ENCODE data around the gene ARL6IP4. TPM values are rescaled to one million over a fixed set of nuclear protein-coding genes. Genes with fewer than 3 reads are reported as not detected.
A peak's percentile ranks its signal among the peaks of the same experiment; 100 is the strongest.

Gene ARL6IP4
- total and polyA plus RNA-seq, 9 donors, result 169 to 207 (median 191) TPM

DNA sequence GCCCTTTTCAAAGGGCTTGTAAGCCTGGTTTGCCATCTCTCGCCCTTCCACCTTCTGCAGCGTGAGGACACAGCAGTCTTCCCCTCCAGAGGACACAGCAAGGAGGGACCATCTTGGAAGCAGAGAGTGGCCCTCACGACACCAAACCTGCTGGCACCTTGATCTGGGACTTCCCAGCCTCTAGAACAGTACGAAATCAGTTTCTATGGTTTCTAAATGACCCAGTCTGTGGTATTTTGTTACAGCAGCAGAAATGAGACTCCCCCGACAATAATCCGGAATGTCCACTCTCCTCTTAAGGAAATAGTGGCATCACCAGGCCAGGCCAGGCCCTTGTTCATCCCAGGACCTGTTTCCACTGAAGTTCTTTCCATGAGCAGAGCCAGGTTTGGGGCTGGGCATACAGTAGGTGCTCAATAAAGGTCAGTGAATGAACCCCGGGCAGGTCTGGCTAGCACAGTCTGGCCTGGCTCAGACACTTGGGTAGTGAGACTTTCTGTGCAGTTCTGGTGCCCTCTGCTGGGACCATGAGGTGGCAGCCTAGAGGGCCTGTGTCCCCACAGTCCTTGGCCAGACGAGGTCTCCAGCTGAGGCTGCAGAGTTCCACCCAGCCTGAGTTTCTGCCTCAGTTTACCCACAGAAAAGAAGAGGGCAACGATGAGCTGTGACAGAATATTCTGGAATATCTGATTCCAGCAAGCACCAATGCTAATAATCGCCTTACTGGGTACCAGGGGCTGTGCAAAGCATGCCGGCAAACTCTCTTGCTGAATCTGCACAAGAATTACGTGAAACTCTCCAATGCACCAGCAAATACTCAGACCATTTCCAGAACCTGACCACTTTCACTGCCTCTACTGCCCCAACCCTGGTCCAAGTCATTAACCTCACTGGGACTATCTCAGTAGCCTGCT lies 28.2 kb upstream of the ARL6IP4 start:
- peak; percentile 77 for DNase-seq
- H3K9me3 ChIP-seq (replicated peaks; ENCODE audit: control insufficient read depth, low read depth, low read length), result no peaks in the 10 kb centered on the region
- 66% methylated on average over 11 of the region's 12 CpGs for WGBS (ENCODE audit: insufficient coverage)
- no peak overlapping the region for H3K27ac ChIP-seq (ENCODE audit: low read length)
- H3K4me3 ChIP-seq (ENCODE audit: low read length), result no peak overlapping the region
- H3K36me3 ChIP-seq (ENCODE audit: control insufficient read depth, insufficient read depth, low read length), result peaks cover under 1% of the 10 kb centered on the region
- H3K27me3 ChIP-seq (ENCODE audit: control insufficient read depth, insufficient read depth, low read length), result no peaks in the 10 kb centered on the region
- peaks cover 11% of the 10 kb centered on the region for H3K4me1 ChIP-seq (ENCODE audit: control insufficient read depth, insufficient read depth, low read length)

- DNase-seq, result no peak
- Histone ChIP-seq H3K4me1 (ENCODE audit: control insufficient read depth, insufficient read depth, low read length) (peaks cover 7% of the 10 kb centered on the region), H3K36me3 (ENCODE audit: control insufficient read depth, insufficient read depth, low read length) (peaks cover 6% of the 10 kb centered on the region), H3K27me3 (ENCODE audit: control insufficient read depth, insufficient read depth, low read length) (no peaks in the 10 kb centered on the region), H3K27ac (ENCODE audit: low read length) (no peak overlapping the region), H3K4me3 (ENCODE audit: low read length) (no peak overlapping the region), H3K9me3 (replicated peaks; ENCODE audit: control insufficient read depth, low read depth, low read length) (no peaks in the 10 kb centered on the region)
- 63% methylated on average over 8 of the region's 8 CpGs for WGBS (ENCODE audit: insufficient coverage)
These were observed 25.3 kb upstream of the ARL6IP4 start for GRCh38 chr12:122955156-122955555.

- H3K27ac ChIP-seq (ENCODE audit: low read length), result no peak overlapping the region
- H3K9me3 ChIP-seq (replicated peaks; ENCODE audit: control insufficient read depth, low read depth, low read length), result no peaks in the 10 kb centered on the region
- peaks cover 8% of the 10 kb centered on the region for H3K36me3 ChIP-seq (ENCODE audit: control insufficient read depth, insufficient read depth, low read length)
- H3K4me3 ChIP-seq (ENCODE audit: low read length), result no peak overlapping the region
- peaks cover 7% of the 10 kb centered on the region for H3K4me1 ChIP-seq (ENCODE audit: control insufficient read depth, insufficient read depth, low read length)
- no CpG with 5 or more reads among the region's 2 CpGs for WGBS (ENCODE audit: insufficient coverage)
- H3K27me3 ChIP-seq (ENCODE audit: control insufficient read depth, insufficient read depth, low read length), result no peaks in the 10 kb centered on the region
- DNase-seq, result no peak
These were observed 24.4 kb upstream of the ARL6IP4 start for GRCh38 chr12:122956035-122956434.

DNA sequence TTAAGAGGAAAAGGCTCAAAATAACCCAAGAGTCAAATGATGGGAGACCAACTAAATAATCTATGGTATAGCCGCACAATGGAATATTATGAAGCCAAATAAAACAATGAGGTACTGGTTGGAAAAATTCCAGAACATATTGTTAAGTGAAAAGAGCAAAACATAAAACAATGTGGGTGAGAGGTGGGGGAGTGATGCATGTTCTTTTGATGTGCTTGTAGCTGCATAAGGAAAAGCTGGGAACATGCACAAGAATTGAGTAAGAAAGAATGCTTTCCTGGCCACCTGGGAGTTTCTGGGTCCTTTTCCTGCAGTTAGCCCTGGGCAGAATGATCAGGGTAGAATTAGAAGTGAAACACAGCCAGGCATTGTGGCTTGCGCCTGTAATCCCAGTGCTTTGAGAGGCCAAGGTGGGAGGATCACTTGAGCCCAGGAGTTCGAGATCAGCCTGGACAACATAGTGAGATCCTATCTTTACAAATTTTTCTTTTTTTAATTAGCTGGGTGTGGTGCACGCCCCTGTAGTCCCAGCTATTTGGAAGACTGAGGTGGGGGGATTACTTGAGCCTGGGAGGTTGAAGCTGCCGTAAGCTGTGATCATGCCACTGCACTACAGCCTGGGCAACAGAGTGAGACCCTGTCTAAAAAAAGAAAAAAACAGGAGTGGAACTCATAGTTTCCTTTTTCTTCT lies 22.1 kb upstream of the ARL6IP4 start:
- 100% methylated on average over 2 of the region's 5 CpGs for WGBS (ENCODE audit: insufficient coverage)
- H3K9me3 ChIP-seq (replicated peaks; ENCODE audit: control insufficient read depth, low read depth, low read length), result no peaks in the 10 kb centered on the region
- peaks cover 26% of the 10 kb centered on the region for H3K4me1 ChIP-seq (ENCODE audit: control insufficient read depth, insufficient read depth, low read length)
- H3K27ac ChIP-seq (ENCODE audit: low read length), result no peak overlapping the region
- DNase-seq, result no peak
- H3K36me3 ChIP-seq (ENCODE audit: control insufficient read depth, insufficient read depth, low read length), result peaks cover 8% of the 10 kb centered on the region
- H3K27me3 ChIP-seq (ENCODE audit: control insufficient read depth, insufficient read depth, low read length), result no peaks in the 10 kb centered on the region
- H3K4me3 ChIP-seq (ENCODE audit: low read length), result no peak overlapping the region

DNA sequence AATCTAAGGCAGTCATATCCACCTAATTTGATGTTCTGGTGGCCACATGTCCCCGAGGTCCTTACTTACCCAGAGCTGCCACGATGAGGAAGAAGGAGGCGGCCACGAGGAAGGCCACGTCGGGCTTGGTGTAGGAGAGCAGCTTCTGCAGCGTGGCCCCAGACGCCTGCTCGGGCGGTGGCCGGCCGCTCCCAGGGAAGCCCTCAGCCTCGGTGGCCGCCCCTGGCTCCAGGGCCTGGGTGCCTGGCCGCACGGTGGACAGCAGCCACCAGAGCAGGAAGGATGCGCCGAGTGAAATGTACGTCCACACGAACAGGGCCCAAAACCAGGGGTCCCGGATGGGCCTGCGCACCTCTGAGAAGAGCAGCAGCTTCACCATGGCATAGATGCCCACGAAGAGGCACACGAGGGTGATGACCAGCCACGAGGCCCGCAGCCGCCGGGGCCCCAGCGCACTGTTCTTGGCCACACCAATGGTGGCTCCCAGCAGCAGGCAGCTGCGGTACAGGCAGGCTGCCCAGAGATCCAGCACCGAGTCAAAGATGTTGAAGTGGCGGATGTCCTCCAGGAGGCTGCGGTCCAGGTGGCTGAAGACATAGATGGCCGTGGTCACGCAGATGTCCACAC lies 20.8 kb upstream of the ARL6IP4 start:
- H3K9me3 ChIP-seq (replicated peaks; ENCODE audit: control insufficient read depth, low read depth, low read length), result no peaks in the 10 kb centered on the region
- no peak overlapping the region for H3K27ac ChIP-seq (ENCODE audit: low read length)
- WGBS (ENCODE audit: insufficient coverage), result 96% methylated on average over 35 of the region's 35 CpGs
- no peak overlapping the region for H3K4me3 ChIP-seq (ENCODE audit: low read length)
- H3K4me1 ChIP-seq (ENCODE audit: control insufficient read depth, insufficient read depth, low read length), result peaks cover 40% of the 10 kb centered on the region
- no peaks in the 10 kb centered on the region for H3K27me3 ChIP-seq (ENCODE audit: control insufficient read depth, insufficient read depth, low read length)
- H3K36me3 ChIP-seq (ENCODE audit: control insufficient read depth, insufficient read depth, low read length), result peaks cover 8% of the 10 kb centered on the region
- no peak for DNase-seq

DNA sequence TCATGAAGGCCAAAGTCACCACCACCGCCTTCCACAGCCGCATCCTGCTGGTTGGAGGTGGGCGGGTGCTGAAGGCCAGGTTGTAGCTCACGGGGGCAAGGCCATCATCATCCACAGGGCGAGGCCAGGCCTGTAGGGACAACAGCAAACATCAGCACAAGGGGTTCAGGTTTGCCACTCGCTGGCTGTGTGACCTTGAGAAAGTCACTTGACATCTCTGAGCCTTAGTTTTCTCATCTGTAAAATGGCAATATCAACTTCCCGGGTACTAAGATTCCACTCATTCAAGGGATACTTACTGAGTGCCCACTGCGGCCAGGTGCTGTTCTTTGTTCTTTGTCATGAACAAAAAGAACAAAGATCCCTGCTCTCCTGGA lies 20.3 kb upstream of the ARL6IP4 start:
- DNase-seq, result no peak
- H3K4me3 ChIP-seq (ENCODE audit: low read length), result no peak overlapping the region
- WGBS (ENCODE audit: insufficient coverage), result 96% methylated on average over 6 of the region's 8 CpGs
- H3K36me3 ChIP-seq (ENCODE audit: control insufficient read depth, insufficient read depth, low read length), result peaks cover 8% of the 10 kb centered on the region
- H3K27ac ChIP-seq (ENCODE audit: low read length), result no peak overlapping the region
- H3K4me1 ChIP-seq (ENCODE audit: control insufficient read depth, insufficient read depth, low read length), result peaks cover 41% of the 10 kb centered on the region
- H3K27me3 ChIP-seq (ENCODE audit: control insufficient read depth, insufficient read depth, low read length), result no peaks in the 10 kb centered on the region
- no peaks in the 10 kb centered on the region for H3K9me3 ChIP-seq (replicated peaks; ENCODE audit: control insufficient read depth, low read depth, low read length)

DNA sequence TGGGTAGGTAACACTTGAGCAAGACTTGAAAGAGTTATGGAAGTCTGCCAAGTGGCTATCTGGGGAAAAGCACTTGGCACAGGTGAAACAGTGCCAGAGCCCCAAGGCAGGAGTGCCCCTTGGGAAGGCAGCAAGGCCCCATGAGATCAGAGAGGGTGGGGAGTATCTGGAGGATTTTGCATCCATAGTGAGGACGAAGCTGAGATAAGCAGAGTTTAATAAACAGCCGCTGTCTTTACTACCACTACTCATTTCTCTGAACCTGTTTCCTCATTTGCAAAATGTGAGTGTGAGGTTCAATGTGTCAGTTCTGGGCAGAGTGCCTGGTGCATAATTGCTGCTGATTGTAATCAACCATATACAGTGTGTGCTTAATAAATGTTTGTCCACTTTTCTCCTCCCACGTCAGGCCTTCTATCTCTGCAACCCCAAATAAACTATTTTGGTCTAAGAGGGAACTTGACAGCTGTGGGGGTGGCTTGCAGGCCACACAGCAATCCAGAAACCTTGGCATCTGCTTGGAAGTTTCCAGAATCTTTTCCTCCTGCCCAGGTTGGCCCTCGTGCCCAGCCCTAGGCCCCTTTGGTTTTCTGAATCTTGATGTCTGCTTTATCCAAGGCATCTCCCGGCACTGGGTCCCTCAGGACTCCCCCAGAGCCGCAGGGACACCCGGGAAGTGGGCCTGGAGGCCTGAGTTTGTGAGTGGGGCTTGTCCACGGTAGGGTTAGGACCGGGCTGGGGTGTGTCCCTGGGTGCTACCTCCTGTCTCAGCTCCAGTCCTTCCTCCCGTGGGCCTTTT lies 18.8 kb upstream of the ARL6IP4 start:
- no peaks in the 10 kb centered on the region for H3K27me3 ChIP-seq (ENCODE audit: control insufficient read depth, insufficient read depth, low read length)
- H3K36me3 ChIP-seq (ENCODE audit: control insufficient read depth, insufficient read depth, low read length), result peaks cover 8% of the 10 kb centered on the region
- H3K4me3 ChIP-seq (ENCODE audit: low read length), result no peak overlapping the region
- H3K9me3 ChIP-seq (replicated peaks; ENCODE audit: control insufficient read depth, low read depth, low read length), result no peaks in the 10 kb centered on the region
- 77% methylated on average over 7 of the region's 10 CpGs for WGBS (ENCODE audit: insufficient coverage)
- no peak overlapping the region for H3K27ac ChIP-seq (ENCODE audit: low read length)
- H3K4me1 ChIP-seq (ENCODE audit: control insufficient read depth, insufficient read depth, low read length), result peaks cover 49% of the 10 kb centered on the region
- DNase-seq, result no peak

- no peaks in the 10 kb centered on the region for H3K9me3 ChIP-seq (replicated peaks; ENCODE audit: control insufficient read depth, low read depth, low read length)
- no peak overlapping the region for H3K27ac ChIP-seq (ENCODE audit: low read length)
- peaks cover 6% of the 10 kb centered on the region for H3K36me3 ChIP-seq (ENCODE audit: control insufficient read depth, insufficient read depth, low read length)
- H3K4me1 ChIP-seq (ENCODE audit: control insufficient read depth, insufficient read depth, low read length), result peaks cover 49% of the 10 kb centered on the region
- 39% methylated on average over 8 of the region's 8 CpGs for WGBS (ENCODE audit: insufficient coverage)
- no peak overlapping the region for H3K4me3 ChIP-seq (ENCODE audit: low read length)
- peak; percentile 61 for DNase-seq
- no peaks in the 10 kb centered on the region for H3K27me3 ChIP-seq (ENCODE audit: control insufficient read depth, insufficient read depth, low read length)
These were observed 16.6 kb upstream of the ARL6IP4 start for GRCh38 chr12:122963941-122964265.

- peaks cover 6% of the 10 kb centered on the region for H3K36me3 ChIP-seq (ENCODE audit: control insufficient read depth, insufficient read depth, low read length)
- WGBS (ENCODE audit: insufficient coverage), result 78% methylated on average over 15 of the region's 19 CpGs
- H3K4me3 ChIP-seq (ENCODE audit: low read length), result no peak overlapping the region
- DNase-seq, result no peak
- H3K4me1 ChIP-seq (ENCODE audit: control insufficient read depth, insufficient read depth, low read length), result peaks cover 49% of the 10 kb centered on the region
- H3K27me3 ChIP-seq (ENCODE audit: control insufficient read depth, insufficient read depth, low read length), result no peaks in the 10 kb centered on the region
- no peaks in the 10 kb centered on the region for H3K9me3 ChIP-seq (replicated peaks; ENCODE audit: control insufficient read depth, low read depth, low read length)
- no peak overlapping the region for H3K27ac ChIP-seq (ENCODE audit: low read length)
These were observed 15.8 kb upstream of the ARL6IP4 start for GRCh38 chr12:122964439-122965257.

All from muscle of leg (tissue), 11 donors.